ENCODE data around the gene PRKCE.

GRCh38 chr2:45857275-45857609, 205.8 kb downstream of the PRKCE start:
- TF ChIP-seq GATA2 (IDR thresholded peaks at IDR 0.05; ENCODE audit: low read depth, low read length) = no peak
- TF ChIP-seq GATA3 (IDR thresholded peaks at IDR 0.05; ENCODE audit: low read depth, low read length) = no peak
